Tibial nerve (tissue), 3 donors: ENCODE measurements around the gene PROSER2.

ENCODE experiments used
- POLR2A ChIP-seq, 2 donors: fragments of 450-650 bp; IDR thresholded peaks; one replicate each; pipeline ENCODE4 v1.6.1; 2017; ENCODE audit warnings: antibody characterized with exemption in 2 of 2, mild to moderate bottlenecking in 2 of 2, moderate library complexity in 2 of 2
- TF ChIP-seq, protein P1 (sequence below), 5 experiments: fragments of 200-600 bp in 3 of 5; fragments of 450-650 bp in 2 of 5; sonication (generic) in 3 of 5; IDR thresholded peaks; one replicate each; pipeline ENCODE4 v1.5.1; 2016 to 2019; ENCODE audit warnings: antibody characterized with exemption in 5 of 5, mild to moderate bottlenecking in 3 of 5, moderate library complexity in 2 of 5

DNA sequence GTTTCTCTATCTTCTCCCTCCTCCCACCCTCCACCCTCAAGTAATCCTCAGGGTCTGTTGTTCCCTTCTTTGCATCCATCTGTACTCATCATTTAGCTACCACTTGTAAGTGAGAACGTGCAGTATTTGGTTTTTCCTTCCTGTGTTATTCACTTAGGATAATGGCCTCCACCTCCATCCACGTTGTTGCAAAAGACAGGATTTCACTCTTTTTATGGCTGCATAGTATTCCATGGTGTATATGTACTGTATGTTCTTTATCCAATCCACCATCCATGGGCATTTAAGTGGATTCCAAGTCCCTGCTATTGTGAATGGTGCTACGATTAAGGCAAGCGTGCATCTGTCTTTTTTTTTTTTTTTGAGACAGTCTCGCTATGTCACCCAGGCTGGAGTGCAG is 72.4 kb downstream of the PROSER2 start:
- TF ChIP-seq POLR2A (IDR thresholded peaks at IDR 0.05): no peak
- TF ChIP-seq, protein P1, sequence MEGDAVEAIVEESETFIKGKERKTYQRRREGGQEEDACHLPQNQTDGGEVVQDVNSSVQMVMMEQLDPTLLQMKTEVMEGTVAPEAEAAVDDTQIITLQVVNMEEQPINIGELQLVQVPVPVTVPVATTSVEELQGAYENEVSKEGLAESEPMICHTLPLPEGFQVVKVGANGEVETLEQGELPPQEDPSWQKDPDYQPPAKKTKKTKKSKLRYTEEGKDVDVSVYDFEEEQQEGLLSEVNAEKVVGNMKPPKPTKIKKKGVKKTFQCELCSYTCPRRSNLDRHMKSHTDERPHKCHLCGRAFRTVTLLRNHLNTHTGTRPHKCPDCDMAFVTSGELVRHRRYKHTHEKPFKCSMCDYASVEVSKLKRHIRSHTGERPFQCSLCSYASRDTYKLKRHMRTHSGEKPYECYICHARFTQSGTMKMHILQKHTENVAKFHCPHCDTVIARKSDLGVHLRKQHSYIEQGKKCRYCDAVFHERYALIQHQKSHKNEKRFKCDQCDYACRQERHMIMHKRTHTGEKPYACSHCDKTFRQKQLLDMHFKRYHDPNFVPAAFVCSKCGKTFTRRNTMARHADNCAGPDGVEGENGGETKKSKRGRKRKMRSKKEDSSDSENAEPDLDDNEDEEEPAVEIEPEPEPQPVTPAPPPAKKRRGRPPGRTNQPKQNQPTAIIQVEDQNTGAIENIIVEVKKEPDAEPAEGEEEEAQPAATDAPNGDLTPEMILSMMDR (IDR thresholded peaks at IDR 0.05): no peak
